CD4-positive, alpha-beta memory T cell (primary cell): Measurements from ENCODE around the gene TPRN. TPM values are rescaled to one million over a fixed set of nuclear protein-coding genes. Genes with fewer than 3 reads are reported as not detected.
A peak's percentile ranks its signal among the peaks of the same experiment; 100 is the strongest.

Experiments used
- CTCF ChIA-PET: fragments of 350-600 bp; sonication (Branson Sonifier 250); formaldehyde crosslinking; loops from one replicate; lab custom pipeline; 2021; ENCODE audit warnings: inconsistent platforms; ENCODE audit not compliant: partially characterized antibody; lab: Charles Lee
- POLR2A ChIA-PET: fragments of 350-600 bp; sonication (Branson Sonifier 250); formaldehyde crosslinking; loops from one replicate; lab custom pipeline; 2021; ENCODE audit not compliant: partially characterized antibody; lab: Charles Lee
- DNase-seq, 5 donors: peaks; one replicate each; pipeline versions ENCODE4 v3.0.0 to v3.0.0-alpha.2; 2020 to 2022; ENCODE audit warnings: mixed read lengths in 1 of 5
- H3K27ac ChIP-seq: one replicate; pipeline ENCODE4 v1.7.0; 2013; ENCODE audit warnings: low read depth, low read length
- H3K27me3 ChIP-seq: 2 replicates; pipeline ENCODE4 v1.7.0; 2013; ENCODE audit warnings: mild to moderate bottlenecking, low read length, moderate library complexity; ENCODE audit not compliant: insufficient read depth
- H3K36me3 ChIP-seq: 2 replicates; pipeline ENCODE4 v1.7.0; 2013; ENCODE audit warnings: mild to moderate bottlenecking, low read length, moderate library complexity; ENCODE audit not compliant: insufficient read depth
- H3K4me1 ChIP-seq: 2 replicates; pipeline ENCODE4 v1.7.0; 2013; ENCODE audit warnings: mild to moderate bottlenecking, low read length, moderate library complexity; ENCODE audit not compliant: insufficient read depth
- H3K4me3 ChIP-seq, 2 donors: one replicate each; pipeline ENCODE4 v1.7.0; 2013; ENCODE audit warnings: low read length in 2 of 2, mild to moderate bottlenecking in 1 of 2
- H3K9me3 ChIP-seq, 2 donors: one replicate each; pipeline ENCODE4 v1.7.0; 2013; ENCODE audit warnings: low read length in 2 of 2, control low read depth in 1 of 2; ENCODE audit not compliant: control insufficient read depth in 1 of 2
- H3K27ac Mint-ChIP-seq, 7 donors: one replicate each; pipeline ENCODE4 v1.8.0; 2020 to 2021; ENCODE audit warnings: mixed read lengths in 7 of 7, mild to moderate bottlenecking in 6 of 7, inconsistent platforms in 3 of 7, moderate library complexity in 3 of 7
- H3K27me3 Mint-ChIP-seq, 2 donors: one replicate each; pipeline ENCODE4 v1.8.0; 2020 to 2021; ENCODE audit warnings: mixed read lengths in 2 of 2
- H3K36me3 Mint-ChIP-seq, 2 donors: one replicate each; pipeline ENCODE4 v1.8.0; 2020 to 2021; ENCODE audit warnings: mixed read lengths in 2 of 2, inconsistent platforms in 1 of 2, mild to moderate bottlenecking in 1 of 2
- H3K4me1 Mint-ChIP-seq, 4 donors: one replicate each; pipeline ENCODE4 v1.8.0; 2020 to 2021; ENCODE audit warnings: mixed read lengths in 4 of 4, mild to moderate bottlenecking in 1 of 4
- H3K4me3 Mint-ChIP-seq, 8 donors: one replicate each; pipeline ENCODE4 v1.8.0; 2020 to 2021; ENCODE audit warnings: mixed read lengths in 8 of 8, mild to moderate bottlenecking in 7 of 8, moderate library complexity in 6 of 8, inconsistent platforms in 3 of 8
- H3K9me3 Mint-ChIP-seq, 8 donors: one replicate each; pipeline ENCODE4 v1.8.0; 2020 to 2021; ENCODE audit warnings: mixed read lengths in 8 of 8, mild to moderate bottlenecking in 5 of 8, inconsistent platforms in 3 of 8, moderate library complexity in 1 of 8
- intact Hi-C: fragments of 100-400 bp; cut with micrococcal nuclease; formaldehyde crosslinking; loops from one replicate; pipeline ENCODE4 v1.15.1; 2023
- polyA plus RNA-seq, 2 donors: library from polyadenylated mRNA; unstranded; fragments of 300-500 nt; fragmentation: Illumina TruSeq; gene quantifications; one replicate each; pipeline ENCODE4 v1.2.3, GENCODE V29; 2021
- total RNA-seq, 2 experiments: library from RNA; stranded (reverse); gene quantifications; one replicate each; pipeline ENCODE4 v1.2.3, GENCODE V29; 2021

The TPRN gene
- 1 to 10 TPM; 8.5 to 8.6 TPM for total RNA-seq
- polyA plus RNA-seq: under 1 TPM; 0.27 to 0.45 TPM

GRCh38 chr9:137200311-137201204 lies at the start of gene TPRN:
TSS of gene TPRN (minus strand) at chr9:137200741. CDS start at chr9:137200711, 30 bp downstream.
- H3K9me3 ChIP-seq: no peaks in the 10 kb centered on the region
- CTCF ChIA-PET: interaction anchor here (0.7 to 1.2 kb wide), 4 partner anchors 12 to 82 kb away, joined by 3 to 7 read pairs (median 4); partner anchors contain the start of genes ANAPC2, CYSRT1 and SSNA1
- DNase-seq: peak; percentile 97 to 99 (median 98)
- no peaks in the 10 kb centered on the region for H3K36me3 ChIP-seq
- Mint-ChIP-seq H3K27me3 (no peaks in the 10 kb centered on the region), H3K4me3 (peak within 1 kb of the TSS; percentile 81 to 93 (median 82)), H3K36me3 (peaks cover 0 to 8% of the 10 kb centered on the region in 2 donors), H3K4me1 (peaks cover 9 to 35% (median 25%) of the 10 kb centered on the region in 4 donors), H3K27ac (peak within 1 kb of the TSS; percentile 62 to 93 (median 83)), H3K9me3 (no peaks in the 10 kb centered on the region)
- H3K4me3 ChIP-seq: peak within 1 kb of the TSS; percentile 52 to 77
- POLR2A ChIA-PET: interaction anchor here (0.7 to 11.9 kb wide), 22 partner anchors 9 to 222 kb away, joined by 3 to 169 read pairs (median 4); partner anchors contain the start of genes ANAPC2, CYSRT1, MAN1B1 and NELFB
- peak within 1 kb of the TSS; percentile 72 for H3K27ac ChIP-seq
- no peaks in the 10 kb centered on the region for H3K27me3 ChIP-seq
- peaks cover 40% of the 10 kb centered on the region for H3K4me1 ChIP-seq
- intact Hi-C loops: loop anchor here (1.0 to 2.0 kb wide), 4 partner anchors 12 to 72 kb away; partner anchors contain the start of genes ANAPC2, SSNA1 and TUBB4B

- H3K4me1 Mint-ChIP-seq: peaks cover 0 to 15% (median 8%) of the 10 kb centered on the region in 4 donors
- ChIA-PET POLR2A (interaction anchor here (1.2 kb wide), 1 partner anchor 47 kb away, joined by 4 read pairs; the partner anchor contains the start of gene TPRN), CTCF (interaction anchor here (1.4 kb wide), 1 partner anchor 11 kb away, joined by 6 read pairs; no protein-coding TSS in a partner anchor)
- DNase-seq: no peak
- no peak overlapping the region for H3K4me3 Mint-ChIP-seq
- H3K27me3 Mint-ChIP-seq: no peaks in the 10 kb centered on the region
- no peaks in the 10 kb centered on the region for H3K9me3 ChIP-seq
- H3K36me3 ChIP-seq: peaks cover 9% of the 10 kb centered on the region
- H3K36me3 Mint-ChIP-seq: peaks cover 2 to 3% of the 10 kb centered on the region in 2 donors
- H3K4me1 ChIP-seq: peaks cover 5% of the 10 kb centered on the region
- no peak overlapping the region for H3K27ac ChIP-seq
- H3K4me3 ChIP-seq: no peak overlapping the region
- H3K27ac Mint-ChIP-seq: peak overlapping the region in 1 of 7 donors; percentile 40
- H3K27me3 ChIP-seq: no peaks in the 10 kb centered on the region
- intact Hi-C loops: no loop called here
- peaks cover 0 to 2% (median 0%) of the 10 kb centered on the region in 8 donors for H3K9me3 Mint-ChIP-seq
These were observed 47.3 kb upstream of the TPRN start for GRCh38 chr9:137247916-137248175.

- intact Hi-C loops: no loop called here
- Mint-ChIP-seq H3K4me1 (peaks cover 5 to 21% (median 13%) of the 10 kb centered on the region in 4 donors), H3K9me3 (peaks cover 0 to 5% (median 0%) of the 10 kb centered on the region in 8 donors), H3K36me3 (peaks cover 6 to 8% of the 10 kb centered on the region in 2 donors), H3K27me3 (no peaks in the 10 kb centered on the region), H3K27ac (peak overlapping the region in 1 of 7 donors; percentile 40), H3K4me3 (no peak overlapping the region)
- Histone ChIP-seq H3K4me3 (no peak overlapping the region), H3K27ac (no peak overlapping the region), H3K36me3 (peaks cover 15% of the 10 kb centered on the region), H3K4me1 (peaks cover 10% of the 10 kb centered on the region), H3K9me3 (no peaks in the 10 kb centered on the region), H3K27me3 (no peaks in the 10 kb centered on the region)
- ChIA-PET POLR2A (interaction anchor here (1.2 kb wide), 1 partner anchor 47 kb away, joined by 4 read pairs; the partner anchor contains the start of gene TPRN), CTCF (interaction anchor here (1.4 kb wide), 1 partner anchor 11 kb away, joined by 6 read pairs; no protein-coding TSS in a partner anchor)
- peak in 1 of 5 donors; percentile 27 for DNase-seq
These were observed 46.8 kb upstream of the TPRN start for GRCh38 chr9:137247135-137247915.

DNA sequence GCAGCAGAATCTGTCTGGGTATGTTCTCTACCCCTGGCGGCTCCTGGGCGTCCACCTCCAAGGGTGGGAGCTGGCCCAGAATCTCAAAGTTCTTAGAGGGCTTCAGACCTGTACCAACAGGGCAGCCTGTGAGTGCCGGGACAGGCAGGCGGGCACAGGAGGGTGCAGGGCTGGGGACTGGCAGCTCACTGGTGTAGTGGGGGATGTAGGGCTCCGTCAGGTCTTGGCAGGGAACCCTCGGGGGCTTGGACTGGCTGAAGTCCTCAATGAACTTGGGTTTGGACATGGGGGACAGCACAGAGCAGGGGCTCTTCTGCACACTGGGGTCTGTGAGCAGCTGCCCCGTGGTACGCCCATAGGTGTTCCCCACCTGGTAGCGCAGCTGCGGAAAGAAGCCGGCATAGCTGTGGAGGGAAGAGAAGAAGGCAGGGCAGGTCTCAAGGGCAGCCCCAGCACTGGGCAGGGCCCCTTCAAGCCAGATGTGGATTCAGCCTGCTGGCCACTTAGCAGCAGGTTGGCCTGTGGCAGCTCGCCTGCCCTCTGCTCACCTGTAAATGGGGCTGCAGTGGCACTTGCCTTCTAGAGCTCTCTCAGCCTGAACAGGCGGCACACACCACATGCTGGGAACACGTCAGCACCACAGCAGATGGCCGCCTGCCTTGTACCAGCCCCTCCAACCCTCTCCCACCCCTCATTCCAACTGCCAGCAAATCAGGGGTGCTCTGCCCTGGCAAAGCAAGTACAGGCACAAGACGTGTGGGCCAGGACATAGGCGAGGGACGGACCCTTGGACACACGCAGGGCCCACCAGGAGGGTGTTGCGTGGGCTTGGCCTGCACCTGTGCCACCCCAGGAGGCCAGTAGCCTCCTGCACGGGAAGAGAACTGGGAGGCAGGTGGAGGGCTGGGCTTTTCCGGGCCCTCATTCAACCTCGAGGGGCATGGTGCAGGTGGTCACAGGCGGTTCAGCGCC lies 45.2 kb upstream of the TPRN start:
- Histone ChIP-seq H3K27ac (no peak overlapping the region), H3K27me3 (no peaks in the 10 kb centered on the region), H3K4me1 (peaks cover 16% of the 10 kb centered on the region), H3K9me3 (no peaks in the 10 kb centered on the region), H3K4me3 (no peak overlapping the region), H3K36me3 (peaks cover 18% of the 10 kb centered on the region)
- Mint-ChIP-seq H3K4me1 (peaks cover 6 to 27% (median 19%) of the 10 kb centered on the region in 4 donors), H3K4me3 (no peak overlapping the region), H3K27ac (peak overlapping the region in 2 of 7 donors; percentile 42 to 44), H3K9me3 (peaks cover 0 to 9% (median 0%) of the 10 kb centered on the region in 8 donors), H3K36me3 (peaks cover 10 to 11% of the 10 kb centered on the region in 2 donors), H3K27me3 (peaks cover 0 to 2% of the 10 kb centered on the region in 2 donors)
- DNase-seq: peak in 1 of 5 donors; percentile 38
- ChIA-PET POLR2A (interaction anchor here (0.8 to 10.3 kb wide), 2 partner anchors 9 to 30 kb away, joined by 3 to 260 read pairs; partner anchors contain the start of genes NELFB and STPG3), CTCF (interaction anchor here (1.3 kb wide), 1 partner anchor 9 kb away, joined by 5 read pairs; no protein-coding TSS in a partner anchor)
- intact Hi-C loops: no loop called here

DNA sequence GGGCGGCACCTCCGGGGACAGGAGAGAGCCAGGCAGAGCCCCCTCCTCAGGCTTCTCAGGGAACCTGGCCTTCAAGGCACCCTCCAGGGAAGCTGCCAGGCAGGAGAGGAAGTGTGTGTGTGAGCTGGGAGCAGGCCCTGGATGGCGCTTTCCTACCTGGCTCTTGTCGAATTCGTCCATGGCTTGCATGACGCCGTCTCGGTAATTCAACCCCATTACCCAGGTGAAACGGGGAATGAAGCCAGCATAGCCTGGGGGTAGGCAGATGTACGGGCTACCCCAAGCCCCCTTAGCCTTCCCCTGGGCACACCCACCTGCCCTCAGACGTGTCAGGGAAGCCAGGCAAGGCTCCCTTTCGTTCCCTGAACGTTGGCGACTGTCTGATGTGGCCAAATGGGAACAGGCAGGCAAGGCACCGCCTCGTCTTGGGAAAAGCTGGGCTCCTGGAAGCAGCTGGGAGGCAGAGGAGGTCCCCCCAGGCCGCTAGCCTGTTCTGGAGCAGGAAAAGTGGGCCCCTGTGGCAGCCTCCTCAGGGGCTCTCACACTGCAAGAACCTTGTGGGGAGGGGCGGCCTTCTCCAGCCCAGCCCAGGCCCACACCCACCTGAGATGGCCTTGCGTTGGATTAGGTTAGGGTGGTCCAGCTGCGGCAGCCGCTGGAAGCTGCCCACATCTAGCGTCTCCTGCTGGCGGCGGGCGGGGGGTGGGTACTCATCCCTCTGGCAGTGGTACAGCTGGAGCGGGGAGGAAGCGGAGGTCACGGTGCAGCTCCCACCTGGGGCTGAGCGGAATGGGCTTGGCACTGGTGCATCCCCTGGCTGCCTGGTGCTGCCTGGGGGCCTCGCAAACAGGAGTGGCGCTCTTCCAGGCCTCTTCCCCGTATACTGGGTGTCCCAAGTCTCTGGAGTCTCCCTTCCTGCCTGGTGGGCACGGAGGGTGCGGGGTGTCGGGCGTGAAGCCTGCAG lies 44.2 kb upstream of the TPRN start:
- H3K27ac ChIP-seq: no peak overlapping the region
- H3K4me1 Mint-ChIP-seq: peaks cover 6 to 28% (median 20%) of the 10 kb centered on the region in 4 donors
- peak overlapping the region in 1 of 8 donors; percentile 26 for H3K4me3 Mint-ChIP-seq
- peak overlapping the region in 2 of 7 donors; percentile 41 to 86 for H3K27ac Mint-ChIP-seq
- CTCF ChIA-PET: interaction anchor here (0.6 to 1.3 kb wide), 3 partner anchors 8 to 110 kb away, joined by 3 to 5 read pairs (median 3); no protein-coding TSS in a partner anchor
- H3K4me1 ChIP-seq: peaks cover 18% of the 10 kb centered on the region
- no peaks in the 10 kb centered on the region for H3K9me3 ChIP-seq
- intact Hi-C loops: loop anchor here (5.0 kb wide), 1 partner anchor 363 kb away; the partner anchor contains the start of gene ARRDC1
- POLR2A ChIA-PET: interaction anchor here (0.8 to 10.3 kb wide), 4 partner anchors 9 to 115 kb away, joined by 3 to 260 read pairs (median 31); partner anchors contain the start of genes CYSRT1, NELFB, RNF208 and STPG3
- no peak for DNase-seq
- H3K27me3 Mint-ChIP-seq: peaks cover 0 to 2% of the 10 kb centered on the region in 2 donors
- H3K4me3 ChIP-seq: no peak overlapping the region
- peaks cover 0 to 9% (median 0%) of the 10 kb centered on the region in 8 donors for H3K9me3 Mint-ChIP-seq
- peaks cover 18% of the 10 kb centered on the region for H3K36me3 ChIP-seq
- H3K36me3 Mint-ChIP-seq: peaks cover 10 to 11% of the 10 kb centered on the region in 2 donors
- no peaks in the 10 kb centered on the region for H3K27me3 ChIP-seq
